ENCODE measurements around the gene HAUS8.

HAUS8 gene

GRCh38 chr19:17077447-17078028, 2.3 kb upstream of the HAUS8 start:
- no peaks in the 10 kb centered on the region for H3K9me3 ChIP-seq (ENCODE audit: insufficient read depth, low read length)
- peak overlapping the region; percentile 90 for H3K4me2 ChIP-seq (ENCODE audit: low read length)
- H3K36me3 ChIP-seq (replicated peaks; ENCODE audit: low read depth, low read length), result peaks cover 22% of the 10 kb centered on the region
- peaks cover 91% of the 10 kb centered on the region for H3K79me2 ChIP-seq (ENCODE audit: low read length)
- H3K9ac ChIP-seq (ENCODE audit: low read length), result peak overlapping the region; percentile 98; the same call in 1 of the 2 replicates
- peaks cover 71% of the 10 kb centered on the region for H3K4me1 ChIP-seq (ENCODE audit: low read length)
- no peak overlapping the region for H2AFZ ChIP-seq (ENCODE audit: low read depth, low read length)
- H3K4me3 ChIP-seq (ENCODE audit: low read length), result peak overlapping the region; percentile 84
- no peaks in the 10 kb centered on the region for H3K27me3 ChIP-seq (ENCODE audit: low read depth, low read length)
- peaks cover 68% of the 10 kb centered on the region for H4K20me1 ChIP-seq (ENCODE audit: insufficient read depth, low read length)
- TF ChIP-seq CTCF (IDR thresholded peaks at IDR 0.05; ENCODE audit: low read depth, low read length) (no peak), EZH2phosphoT487 (IDR thresholded peaks at IDR 0.05; ENCODE audit: low read depth) (no peak)
- no peak overlapping the region for H3K27ac ChIP-seq (ENCODE audit: low read length)

GRCh38 chr19:17076543-17076991, 1.3 kb upstream of the HAUS8 start:
- TF ChIP-seq EZH2phosphoT487 (IDR thresholded peaks at IDR 0.05; ENCODE audit: low read depth) (no peak), CTCF (IDR thresholded peaks at IDR 0.05; ENCODE audit: low read depth, low read length) (no peak)
- no peaks in the 10 kb centered on the region for H3K27me3 ChIP-seq (ENCODE audit: low read depth, low read length)
- H3K4me2 ChIP-seq (ENCODE audit: low read length), result peak overlapping the region; percentile 90
- peak overlapping the region; percentile 17; the same call in 1 of the 2 replicates for H3K27ac ChIP-seq (ENCODE audit: low read length)
- H3K4me1 ChIP-seq (ENCODE audit: low read length), result peaks cover 65% of the 10 kb centered on the region
- H3K36me3 ChIP-seq (replicated peaks; ENCODE audit: low read depth, low read length), result peaks cover 18% of the 10 kb centered on the region
- H3K9ac ChIP-seq (ENCODE audit: low read length), result peak overlapping the region; percentile 98
- no peak overlapping the region for H2AFZ ChIP-seq (ENCODE audit: low read depth, low read length)
- peaks cover 58% of the 10 kb centered on the region for H4K20me1 ChIP-seq (ENCODE audit: insufficient read depth, low read length)
- peaks cover 84% of the 10 kb centered on the region for H3K79me2 ChIP-seq (ENCODE audit: low read length)
- peak overlapping the region; percentile 84 for H3K4me3 ChIP-seq (ENCODE audit: low read length)
- H3K9me3 ChIP-seq (ENCODE audit: insufficient read depth, low read length), result no peaks in the 10 kb centered on the region

- peaks cover 52% of the 10 kb centered on the region for H4K20me1 ChIP-seq (ENCODE audit: insufficient read depth, low read length)
- peak overlapping the region; percentile 90 for H3K4me2 ChIP-seq (ENCODE audit: low read length)
- H3K36me3 ChIP-seq (replicated peaks; ENCODE audit: low read depth, low read length), result peaks cover 23% of the 10 kb centered on the region
- peak overlapping the region; percentile 98 for H3K9ac ChIP-seq (ENCODE audit: low read length)
- H3K27me3 ChIP-seq (ENCODE audit: low read depth, low read length), result no peaks in the 10 kb centered on the region
- no peaks in the 10 kb centered on the region for H3K9me3 ChIP-seq (ENCODE audit: insufficient read depth, low read length)
- no peak overlapping the region for H2AFZ ChIP-seq (ENCODE audit: low read depth, low read length)
- H3K4me1 ChIP-seq (ENCODE audit: low read length), result peaks cover 59% of the 10 kb centered on the region
- no peak for TF ChIP-seq EZH2phosphoT487 (IDR thresholded peaks at IDR 0.05; ENCODE audit: low read depth)
- TF ChIP-seq CTCF (IDR thresholded peaks at IDR 0.05; ENCODE audit: low read depth, low read length), result no peak
- H3K4me3 ChIP-seq (ENCODE audit: low read length), result peak overlapping the region; percentile 84
- H3K79me2 ChIP-seq (ENCODE audit: low read length), result peaks cover 84% of the 10 kb centered on the region
- peak overlapping the region; percentile 73 for H3K27ac ChIP-seq (ENCODE audit: low read length)
These were observed 751 bp upstream of the HAUS8 start for GRCh38 chr19:17075864-17076542.

GRCh38 chr19:17074634-17075034, 618 bp downstream of the HAUS8 start:
- Histone ChIP-seq H3K9me3 (ENCODE audit: insufficient read depth, low read length) (no peaks in the 10 kb centered on the region), H3K27ac (ENCODE audit: low read length) (peak overlapping the region; percentile 45), H2AFZ (ENCODE audit: low read depth, low read length) (peak overlapping the region; percentile 48; the same call in 1 of the 2 replicates), H3K9ac (ENCODE audit: low read length) (peak overlapping the region; percentile 87), H4K20me1 (ENCODE audit: insufficient read depth, low read length) (peaks cover 53% of the 10 kb centered on the region), H3K4me3 (ENCODE audit: low read length) (peak overlapping the region; percentile 92), H3K27me3 (ENCODE audit: low read depth, low read length) (no peaks in the 10 kb centered on the region), H3K79me2 (ENCODE audit: low read length) (peaks cover 87% of the 10 kb centered on the region), H3K36me3 (replicated peaks; ENCODE audit: low read depth, low read length) (peaks cover 32% of the 10 kb centered on the region), H3K4me2 (ENCODE audit: low read length) (peak overlapping the region; percentile 99), H3K4me1 (ENCODE audit: low read length) (peaks cover 49% of the 10 kb centered on the region)
- no peak for TF ChIP-seq CTCF (IDR thresholded peaks at IDR 0.05; ENCODE audit: low read depth, low read length)
- no peak for TF ChIP-seq EZH2phosphoT487 (IDR thresholded peaks at IDR 0.05; ENCODE audit: low read depth)

Measured in OCI-LY3 (cell line).